Vagina (tissue), 2 donors: ENCODE results near the gene KCTD21.

Source experiments
- CTCF ChIP-seq, 3 experiments: fragments of 450-650 bp in 2 of 3; fragments of 200-600 bp in 1 of 3; sonication (generic) in 1 of 3; IDR thresholded peaks; one replicate each; pipeline ENCODE4 v1.5.1; 2017 to 2019; ENCODE audit warnings: antibody characterized with exemption in 3 of 3, mild to moderate bottlenecking in 2 of 3, moderate library complexity in 2 of 3
- POLR2A ChIP-seq, 2 donors: fragments of 450-650 bp; IDR thresholded peaks; one replicate each; pipeline ENCODE4 v1.6.1; 2017; ENCODE audit warnings: antibody characterized with exemption in 2 of 2, mild to moderate bottlenecking in 2 of 2, moderate library complexity in 2 of 2
- POLR2AphosphoS5 ChIP-seq, 2 donors: sonication (generic); formaldehyde crosslinking; IDR thresholded peaks; one replicate each; pipeline ENCODE4 v1.9.0; 2017; ENCODE audit warnings: antibody characterized with exemption in 2 of 2, mild to moderate bottlenecking in 2 of 2, low read depth in 1 of 2; ENCODE audit not compliant: insufficient read depth in 1 of 2

- TF ChIP-seq CTCF (IDR thresholded peaks at IDR 0.05) (no peak), POLR2A (IDR thresholded peaks at IDR 0.05) (peak in 1 of 2 donors; percentile 79), POLR2AphosphoS5 (IDR thresholded peaks at IDR 0.05; ENCODE audit: insufficient read depth in 1 of 2, low read depth in 1 of 2) (peak; percentile 76 to 99)
Measured at GRCh38 chr11:78188286-78189173, at the start of gene KCTD21, which contains the start of gene USP35.
